Prostate gland (tissue), 2 donors: ENCODE results near the gene SYTL5. TPM values are rescaled to one million over a fixed set of nuclear protein-coding genes. Genes with fewer than 3 reads are reported as not detected.

ENCODE experiments used
- DNase-seq: peaks from one replicate; pipeline ENCODE4 v3.0.0-alpha.2; 2019; ENCODE audit warnings: low spot score
- H3K27ac ChIP-seq, 2 donors: fragments of 200-600 bp; sonication (generic); 2 replicates each; pipeline ENCODE4 v1.5.1; 2017 to 2019
- H3K27me3 ChIP-seq: fragments of 200-600 bp; sonication (generic); replicated peaks from 2 replicates; pipeline ENCODE4 v1.5.1; 2019; ENCODE audit not compliant: insufficient read depth
- H3K36me3 ChIP-seq, 2 donors: fragments of 200-600 bp; sonication (generic); 1 replicate in 1 of 2; 2 replicates in 1 of 2; pipeline versions ENCODE4 v1.5.1 to v1.8.1; 2017 to 2019
- H3K4me1 ChIP-seq: fragments of 200-600 bp; sonication (generic); replicated peaks from 2 replicates; pipeline ENCODE4 v1.5.1; 2019
- H3K4me3 ChIP-seq, 2 donors: fragments of 200-600 bp; sonication (generic); 2 replicates each; pipeline ENCODE4 v1.5.1; 2017 to 2019
- H3K9me3 ChIP-seq: fragments of 200-600 bp; sonication (generic); 2 replicates; pipeline ENCODE4 v1.5.1; 2017
- POLR2A ChIP-seq: fragments of 450-650 bp; IDR thresholded peaks from one replicate; pipeline ENCODE4 v1.6.1; 2016; ENCODE audit warnings: antibody characterized with exemption, mild to moderate bottlenecking
- POLR2AphosphoS5 ChIP-seq: sonication (generic); formaldehyde crosslinking; IDR thresholded peaks from one replicate; pipeline ENCODE4 v1.6.1; 2017; ENCODE audit warnings: antibody characterized with exemption
- WGBS: methylation state at CpG from one replicate; pipeline ENCODE4 v1.1.5; 2018; 5-methylcytosine and 5-hydroxymethylcytosine counted together
- intact Hi-C: fragments of 100-400 bp; cut with DNase I; formaldehyde crosslinking; loops from one replicate; pipeline ENCODE4 v1.14.2; 2022
- total RNA-seq, 2 donors: library from RNA; depleted of rRNA; stranded (reverse); fragments of >200 nt; gene quantifications; one replicate each; pipeline ENCODE4 v1.1.0, GENCODE V29; 2016
- TF ChIP-seq, protein P1 (sequence below), 4 experiments: fragments of 200-600 bp in 2 of 4; fragments of 450-650 bp in 2 of 4; sonication (generic) in 2 of 4; IDR thresholded peaks; 1 replicate in 3 of 4; 2 replicates in 1 of 4; pipeline ENCODE4 v1.5.1; 2016 to 2019; ENCODE audit warnings: antibody characterized with exemption in 4 of 4, mild to moderate bottlenecking in 2 of 4, moderate library complexity in 2 of 4

SYTL5 gene
- total RNA-seq, 2 donors from 2014 or later = 2.1 to 2.9 TPM

DNA sequence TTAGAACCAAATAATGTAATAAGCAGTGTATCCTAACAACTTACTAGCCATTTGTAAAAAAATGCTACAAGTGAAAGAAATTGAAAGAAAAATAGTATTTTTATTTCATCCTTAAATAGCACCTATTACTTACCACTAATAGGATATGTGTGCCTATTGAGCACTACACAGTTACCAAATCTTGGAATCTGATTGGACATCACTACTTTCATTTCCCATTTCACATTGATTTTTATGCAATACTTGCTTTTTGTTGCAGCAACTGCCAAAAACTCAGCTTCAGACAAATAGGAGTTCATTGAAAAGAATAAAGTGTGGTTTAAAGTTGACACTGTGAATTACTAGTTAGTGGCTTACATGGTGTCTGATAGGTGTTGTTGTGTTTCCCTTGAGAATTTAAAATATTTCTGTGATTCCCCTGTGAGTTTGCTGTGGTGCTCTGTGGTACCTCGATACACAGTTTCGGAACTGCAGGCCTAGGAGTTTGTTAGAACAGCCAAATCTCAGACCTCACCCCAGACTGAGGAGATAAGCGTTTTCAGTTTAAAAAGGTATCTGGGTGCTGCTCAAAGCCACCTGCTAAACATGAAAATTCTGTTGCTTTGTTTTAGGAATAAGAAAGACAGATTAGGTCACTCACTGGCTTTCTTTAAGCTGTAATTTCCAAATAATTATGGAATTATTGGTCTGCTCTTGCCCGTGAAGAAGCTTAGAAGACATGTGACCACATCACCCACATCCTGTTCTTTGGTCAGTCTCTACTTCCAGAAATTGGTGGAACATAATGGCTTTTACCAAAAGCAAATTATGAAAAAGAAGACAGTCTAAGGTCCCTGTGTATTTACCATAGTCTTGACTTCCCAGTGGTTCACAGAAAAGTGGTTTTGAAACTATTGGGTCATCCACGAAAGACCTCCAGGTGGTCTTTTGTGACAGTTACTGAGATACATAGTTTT is 97.8 kb downstream of the SYTL5 start:
- intact Hi-C loops = no loop called here
- Histone ChIP-seq H3K27ac (no peak overlapping the region), H3K27me3 (no peaks in the 10 kb centered on the region), H3K9me3 (no peaks in the 10 kb centered on the region), H3K4me1 (no peaks in the 10 kb centered on the region), H3K36me3 (no peaks in the 10 kb centered on the region), H3K4me3 (no peak overlapping the region)
- TF ChIP-seq POLR2A = no peak
- TF ChIP-seq, protein P1, sequence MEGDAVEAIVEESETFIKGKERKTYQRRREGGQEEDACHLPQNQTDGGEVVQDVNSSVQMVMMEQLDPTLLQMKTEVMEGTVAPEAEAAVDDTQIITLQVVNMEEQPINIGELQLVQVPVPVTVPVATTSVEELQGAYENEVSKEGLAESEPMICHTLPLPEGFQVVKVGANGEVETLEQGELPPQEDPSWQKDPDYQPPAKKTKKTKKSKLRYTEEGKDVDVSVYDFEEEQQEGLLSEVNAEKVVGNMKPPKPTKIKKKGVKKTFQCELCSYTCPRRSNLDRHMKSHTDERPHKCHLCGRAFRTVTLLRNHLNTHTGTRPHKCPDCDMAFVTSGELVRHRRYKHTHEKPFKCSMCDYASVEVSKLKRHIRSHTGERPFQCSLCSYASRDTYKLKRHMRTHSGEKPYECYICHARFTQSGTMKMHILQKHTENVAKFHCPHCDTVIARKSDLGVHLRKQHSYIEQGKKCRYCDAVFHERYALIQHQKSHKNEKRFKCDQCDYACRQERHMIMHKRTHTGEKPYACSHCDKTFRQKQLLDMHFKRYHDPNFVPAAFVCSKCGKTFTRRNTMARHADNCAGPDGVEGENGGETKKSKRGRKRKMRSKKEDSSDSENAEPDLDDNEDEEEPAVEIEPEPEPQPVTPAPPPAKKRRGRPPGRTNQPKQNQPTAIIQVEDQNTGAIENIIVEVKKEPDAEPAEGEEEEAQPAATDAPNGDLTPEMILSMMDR (IDR thresholded peaks at IDR 0.05) = no peak
- no peak for TF ChIP-seq POLR2AphosphoS5
- DNase-seq = no peak
- WGBS = 96% methylated on average over 5 of the region's 5 CpGs

DNA sequence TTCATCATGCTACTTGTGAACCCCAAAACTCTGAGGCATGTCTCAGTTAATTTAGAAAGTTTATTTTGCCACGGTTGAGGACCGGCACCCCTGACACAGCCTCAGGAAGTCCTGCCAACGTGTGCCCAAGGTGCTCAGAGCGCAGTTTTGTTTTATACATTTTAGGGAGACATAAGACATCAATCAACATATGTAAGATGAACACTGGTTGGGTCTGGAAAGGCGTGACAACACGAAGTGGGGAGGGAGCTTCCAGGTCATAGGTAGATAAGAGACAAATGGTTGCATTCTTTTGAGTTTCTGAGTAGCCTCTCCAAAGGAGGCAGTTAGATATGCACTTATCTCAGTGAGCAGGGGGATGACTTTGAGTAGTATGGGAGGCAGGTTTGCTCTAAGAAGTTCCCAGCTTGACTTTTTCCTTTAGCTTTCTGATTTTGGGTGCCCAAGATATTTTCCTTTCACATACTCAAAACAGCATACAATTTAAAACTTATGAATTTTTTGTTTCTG is 98.9 kb downstream of the SYTL5 start:
- 69% methylated on average over 6 of the region's 6 CpGs for WGBS
- intact Hi-C loops = no loop called here
- Histone ChIP-seq H3K4me3 (no peak overlapping the region), H3K36me3 (no peaks in the 10 kb centered on the region), H3K9me3 (no peaks in the 10 kb centered on the region), H3K27me3 (no peaks in the 10 kb centered on the region), H3K27ac (no peak overlapping the region), H3K4me1 (no peaks in the 10 kb centered on the region)
- TF ChIP-seq, protein P1 (IDR thresholded peaks at IDR 0.05) = no peak
- TF ChIP-seq POLR2AphosphoS5 (no peak), POLR2A (no peak)
- DNase-seq = no peak

DNA sequence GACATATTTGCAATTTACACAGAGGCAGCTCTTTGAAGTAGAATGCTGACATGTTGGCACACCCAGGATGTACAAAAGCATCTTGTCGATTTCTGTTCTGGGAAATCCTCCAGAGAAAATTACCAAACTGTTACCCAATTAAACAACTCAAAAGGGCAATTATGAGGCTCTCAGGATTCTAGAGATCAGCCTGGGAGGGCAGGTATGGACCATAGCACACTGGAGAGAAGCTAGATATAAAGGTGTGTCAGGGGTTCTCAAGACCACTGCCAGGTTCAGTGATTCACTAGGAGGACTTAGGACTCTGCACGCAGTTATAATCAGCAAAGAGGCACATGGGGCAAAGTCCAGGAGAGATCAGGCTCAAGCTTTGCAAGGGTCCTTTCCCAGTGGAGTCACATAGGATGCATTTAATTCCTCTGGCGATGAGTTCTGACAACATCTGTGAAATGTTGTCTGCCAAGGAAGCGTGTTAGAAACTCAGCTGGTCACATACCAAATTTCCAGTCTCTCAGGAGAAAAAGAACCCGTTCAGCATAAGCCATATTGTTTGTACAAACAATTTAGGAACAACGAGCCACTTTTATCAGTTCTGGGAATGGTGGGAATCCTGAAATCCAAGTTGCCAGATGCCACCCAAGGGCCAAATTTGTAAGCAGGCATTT is 100.8 kb downstream of the SYTL5 start:
- TF ChIP-seq POLR2AphosphoS5 (no peak), POLR2A (no peak)
- TF ChIP-seq, protein P1 (IDR thresholded peaks at IDR 0.05) = no peak
- H3K27me3 ChIP-seq = no peaks in the 10 kb centered on the region
- H3K4me1 ChIP-seq = no peaks in the 10 kb centered on the region
- DNase-seq = no peak
- H3K9me3 ChIP-seq = no peaks in the 10 kb centered on the region
- WGBS = 31% methylated on average over 5 of the region's 6 CpGs
- intact Hi-C loops = no loop called here
- no peak overlapping the region for H3K4me3 ChIP-seq
- H3K36me3 ChIP-seq = no peaks in the 10 kb centered on the region
- no peak overlapping the region for H3K27ac ChIP-seq

DNA sequence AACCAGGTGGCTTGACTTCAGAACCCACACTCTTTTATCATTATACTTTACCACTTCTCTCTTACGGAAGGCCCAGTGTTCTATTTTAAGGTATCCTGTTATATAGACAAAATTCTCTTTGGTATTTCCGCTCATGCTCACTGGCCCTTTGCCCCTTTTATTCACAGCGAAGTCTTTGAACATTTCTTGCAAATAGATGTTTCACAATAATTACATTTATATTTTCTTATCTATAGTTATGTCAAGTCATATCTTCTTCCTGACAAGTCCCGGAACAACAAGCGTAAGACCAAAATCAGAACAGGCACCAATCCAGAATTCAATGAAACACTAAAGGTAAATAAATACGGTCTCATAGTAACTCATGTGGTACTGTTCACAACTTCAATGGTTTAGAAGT is 102.0 kb downstream of the SYTL5 start:
- TF ChIP-seq, protein P1 (IDR thresholded peaks at IDR 0.05) = no peak
- TF ChIP-seq POLR2AphosphoS5 (no peak), POLR2A (no peak)
- Histone ChIP-seq H3K36me3 (no peaks in the 10 kb centered on the region), H3K4me1 (no peaks in the 10 kb centered on the region), H3K27ac (no peak overlapping the region), H3K4me3 (no peak overlapping the region), H3K9me3 (no peaks in the 10 kb centered on the region), H3K27me3 (no peaks in the 10 kb centered on the region)
- WGBS = 77% methylated on average over 6 of the region's 6 CpGs
- no peak for DNase-seq
- intact Hi-C loops = no loop called here
